Neural cell (in vitro differentiated cells): ENCODE results near the gene ARHGDIG. TPM values are rescaled to one million over a fixed set of nuclear protein-coding genes. Genes with fewer than 3 reads are reported as not detected.

Source experiments
- H2AFZ ChIP-seq: fragments of 200-600, 300-800 bp; sonication (generic), shearing (Covaris generic); 2 replicates; pipeline ENCODE4 v1.6.0; 2014; ENCODE audit warnings: low read depth, mild to moderate bottlenecking, antibody characterized with exemption, low read length, moderate library complexity
- H3F3A ChIP-seq: fragments of 200-600 bp; shearing (Covaris generic); 2 replicates; pipeline ENCODE4 v1.6.1; 2016; ENCODE audit warnings: mild to moderate bottlenecking, moderate library complexity, mixed read lengths, antibody characterized with exemption, low read length; ENCODE audit not compliant: insufficient read depth, poor library complexity, severe bottlenecking
- H3K27ac ChIP-seq: fragments of 200-600, 300-800 bp; sonication (generic), shearing (Covaris generic); 2 replicates; pipeline ENCODE4 v1.5.1; 2014; ENCODE audit warnings: mild to moderate bottlenecking, low read length, moderate library complexity
- H3K27me3 ChIP-seq: fragments of 300-800, 200-600 bp; sonication (generic), shearing (Covaris generic); 2 replicates; pipeline ENCODE4 v1.6.0; 2014; ENCODE audit warnings: mild to moderate bottlenecking, low read depth, low read length, moderate library complexity; ENCODE audit not compliant: insufficient read depth
- H3K36me3 ChIP-seq: fragments of 300-800, 200-600 bp; sonication (generic), shearing (Covaris generic); 2 replicates; pipeline ENCODE4 v1.5.1; 2014; ENCODE audit warnings: mild to moderate bottlenecking, antibody characterized with exemption, low read length, moderate library complexity; ENCODE audit not compliant: insufficient read depth
- H3K4me2 ChIP-seq: fragments of 300-800, 200-600 bp; sonication (generic), shearing (Covaris generic); 2 replicates; pipeline ENCODE4 v1.6.0; 2014; ENCODE audit warnings: mild to moderate bottlenecking, low read length
- H3K4me3 ChIP-seq: fragments of 300-800, 200-600 bp; sonication (generic), shearing (Covaris generic); 2 replicates; pipeline ENCODE4 v1.5.1; 2014; ENCODE audit warnings: mild to moderate bottlenecking, low read length, moderate library complexity
- H3K79me2 ChIP-seq: fragments of 200-600 bp; shearing (Covaris generic); replicated peaks from 2 replicates; pipeline ENCODE4 v1.6.0; 2014; ENCODE audit warnings: mild to moderate bottlenecking, low read length, moderate library complexity; ENCODE audit not compliant: insufficient read depth
- H3K9ac ChIP-seq: fragments of 300-800, 200-600 bp; sonication (generic), shearing (Covaris generic); 2 replicates; pipeline ENCODE4 v1.6.1; 2016; ENCODE audit warnings: mild to moderate bottlenecking, low read length, mixed read lengths
- H3K9me2 ChIP-seq: fragments of 200-600 bp; shearing (Covaris generic); 2 replicates; pipeline ENCODE4 v1.6.1; 2016; ENCODE audit warnings: mild to moderate bottlenecking, low read length, mixed read lengths; ENCODE audit not compliant: insufficient read depth
- H3K9me3 ChIP-seq: fragments of 200-600, 300-800 bp; sonication (generic), shearing (Covaris generic); 2 replicates; pipeline ENCODE4 v1.6.1; 2016; ENCODE audit warnings: mild to moderate bottlenecking, mixed run types, low read length, moderate library complexity, mixed read lengths
- H4K20me1 ChIP-seq: fragments of 200-600 bp; shearing (Covaris generic); 2 replicates; pipeline ENCODE4 v1.6.1; 2016; ENCODE audit warnings: mild to moderate bottlenecking, mixed run types; ENCODE audit not compliant: insufficient read depth
- CTCF ChIP-seq: fragments of 450-650 bp; IDR thresholded peaks from 2 replicates; pipeline ENCODE4 v1.5.1; 2014; ENCODE audit warnings: antibody characterized with exemption, mild to moderate bottlenecking, moderate library complexity; ENCODE audit not compliant: poor library complexity, severe bottlenecking
- EP300 ChIP-seq: fragments of 450-650 bp; conservative IDR thresholded peaks from 2 replicates; pipeline ENCODE4 v1.6.1; 2014; ENCODE audit warnings: antibody characterized with exemption, mild to moderate bottlenecking, moderate library complexity; ENCODE audit not compliant: poor library complexity, severe bottlenecking
- EZH2 ChIP-seq: fragments of 200-600, 300-800 bp; shearing (Covaris generic), sonication (generic); IDR thresholded peaks from 2 replicates; pipeline ENCODE4 v1.6.1; 2014; ENCODE audit warnings: antibody characterized with exemption, low read length, borderline replicate concordance, mild to moderate bottlenecking; ENCODE audit not compliant: insufficient read depth, poor library complexity, severe bottlenecking
- MXI1 ChIP-seq: fragments of 450-650 bp; conservative IDR thresholded peaks from 2 replicates; pipeline ENCODE4 v1.6.1; 2014; ENCODE audit warnings: antibody characterized with exemption, mild to moderate bottlenecking; ENCODE audit not compliant: poor library complexity, severe bottlenecking
- POLR2AphosphoS5 ChIP-seq: IDR thresholded peaks from 2 replicates; pipeline ENCODE4 v1.6.1; 2012
- RAD21 ChIP-seq: fragments of 450-650 bp; conservative IDR thresholded peaks from 2 replicates; pipeline ENCODE4 v1.6.1; 2014; ENCODE audit warnings: antibody characterized with exemption, mild to moderate bottlenecking, moderate library complexity
- REST ChIP-seq: IDR thresholded peaks from 2 replicates; pipeline ENCODE4 v1.6.1; 2012; ENCODE audit warnings: borderline replicate concordance
- SMC3 ChIP-seq: fragments of 450-650 bp; conservative IDR thresholded peaks from 2 replicates; pipeline ENCODE4 v1.6.1; 2014; ENCODE audit warnings: antibody characterized with exemption, mild to moderate bottlenecking, moderate library complexity; ENCODE audit not compliant: poor library complexity
- TAF1 ChIP-seq: IDR thresholded peaks from 2 replicates; pipeline ENCODE4 v1.6.1; 2012; ENCODE audit warnings: low read depth
- polyA plus RNA-seq: library from polyadenylated mRNA; depleted of rRNA; stranded (reverse); fragments of >200 nt; gene quantifications from 2 replicates; pipeline ENCODE4 v1.2.3, GENCODE V29; 2014

ARHGDIG gene
- polyA plus RNA-seq, 1 donor from 2014 or later, result 176 TPM

DNA sequence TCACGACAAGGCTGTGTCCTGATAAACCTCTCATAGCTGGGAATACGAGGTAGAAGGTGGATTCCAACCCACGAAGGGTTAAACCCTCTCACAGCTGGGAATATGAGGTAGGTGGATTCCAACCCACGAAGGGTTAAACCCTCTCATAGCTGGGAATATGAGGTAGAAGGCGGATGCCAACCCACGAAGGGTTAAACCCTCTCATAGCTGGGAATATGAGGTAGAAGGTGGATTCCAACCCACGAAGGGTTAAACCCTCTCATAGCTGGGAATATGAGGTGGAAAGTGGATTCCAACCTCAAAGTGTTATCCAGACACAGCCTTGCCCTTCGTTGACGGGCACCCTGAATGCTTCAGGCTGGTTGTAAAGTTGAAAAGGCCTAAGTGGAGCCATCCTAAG, 41.1 kb downstream of the ARHGDIG start:
- Histone ChIP-seq H3K27ac (no peak overlapping the region), H4K20me1 (no peaks in the 10 kb centered on the region), H3K36me3 (no peaks in the 10 kb centered on the region), H3K79me2 (peaks cover 4% of the 10 kb centered on the region), H3K4me3 (no peak overlapping the region), H3K4me2 (no peak overlapping the region), H2AFZ (no peak overlapping the region), H3K27me3 (no peaks in the 10 kb centered on the region), H3K9me2 (no peaks in the 10 kb centered on the region), H3K9ac (no peak overlapping the region), H3K9me3 (no peaks in the 10 kb centered on the region), H3F3A (no peaks in the 10 kb centered on the region)
- TF ChIP-seq TAF1 (no peak), SMC3 (no peak), MXI1 (no peak), RAD21 (no peak), CTCF (no peak), REST (no peak), POLR2AphosphoS5 (no peak), EZH2 (no peak), EP300 (no peak)

GRCh38 chr16:322476-323143, 42.2 kb downstream of the ARHGDIG start:
- no peak overlapping the region for H3K27ac ChIP-seq

DNA sequence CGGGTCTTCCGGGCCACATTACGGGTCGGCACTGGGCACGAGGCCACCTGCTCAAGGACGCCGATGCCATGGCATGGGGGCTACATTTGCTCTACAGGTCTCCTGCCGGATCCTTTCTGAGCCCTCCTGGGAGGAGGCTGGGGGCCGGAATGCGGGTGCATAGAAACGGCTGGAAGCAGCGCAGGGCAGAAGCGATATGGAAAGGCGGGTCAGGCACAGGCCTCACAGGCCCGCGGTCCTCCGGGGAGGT, 43.7 kb downstream of the ARHGDIG start:
- H3K4me3 ChIP-seq, result no peak overlapping the region
- H3K9me3 ChIP-seq, result no peaks in the 10 kb centered on the region
- no peak for TF ChIP-seq MXI1
- TF ChIP-seq CTCF, result no peak
- TF ChIP-seq EP300, result no peak
- no peaks in the 10 kb centered on the region for H3K27me3 ChIP-seq
- no peak overlapping the region for H3K9ac ChIP-seq
- H3K36me3 ChIP-seq, result no peaks in the 10 kb centered on the region
- no peak overlapping the region for H2AFZ ChIP-seq
- peaks cover 4% of the 10 kb centered on the region for H3K79me2 ChIP-seq
- H3K4me2 ChIP-seq, result no peak overlapping the region
- no peaks in the 10 kb centered on the region for H3K9me2 ChIP-seq
- no peaks in the 10 kb centered on the region for H4K20me1 ChIP-seq
- H3K27ac ChIP-seq, result no peak overlapping the region
- H3F3A ChIP-seq, result no peaks in the 10 kb centered on the region

More at GRCh38 chr16:322476-323143, 42.2 kb downstream of the ARHGDIG start:
- no peak overlapping the region for H2AFZ ChIP-seq
- H3K9me2 ChIP-seq, result no peaks in the 10 kb centered on the region
- no peaks in the 10 kb centered on the region for H3K9me3 ChIP-seq
- H3F3A ChIP-seq, result no peaks in the 10 kb centered on the region
- no peaks in the 10 kb centered on the region for H4K20me1 ChIP-seq
- H3K9ac ChIP-seq, result no peak overlapping the region
- TF ChIP-seq EZH2, result no peak
- H3K27me3 ChIP-seq, result no peaks in the 10 kb centered on the region
- H3K4me3 ChIP-seq, result no peak overlapping the region
- no peaks in the 10 kb centered on the region for H3K36me3 ChIP-seq
- peaks cover 4% of the 10 kb centered on the region for H3K79me2 ChIP-seq
- H3K4me2 ChIP-seq, result no peak overlapping the region
